Fibroblast of lung (primary cell): ENCODE results near the gene PSMD11. TPM values are rescaled to one million over a fixed set of nuclear protein-coding genes. Genes with fewer than 3 reads are reported as not detected.

ENCODE experiments used
- DNase-seq, 2 donors: peaks; one replicate each; pipeline versions ENCODE4 v3.0.0 to v3.0.0-alpha.2; 2010; ENCODE audit warnings: low read depth in 2 of 2
- H2AFZ ChIP-seq: 2 replicates; pipeline ENCODE4 v1.5.1; 2012; ENCODE audit warnings: low read length, control low read depth, inconsistent platforms
- H3K27ac ChIP-seq: 2 replicates; pipeline ENCODE4 v1.5.1; 2011; ENCODE audit warnings: low read length, control low read depth; ENCODE audit not compliant: insufficient read depth
- H3K27me3 ChIP-seq: 2 replicates; pipeline ENCODE4 v1.5.1; 2011; ENCODE audit warnings: mild to moderate bottlenecking, low read length; ENCODE audit not compliant: control insufficient read depth, insufficient read depth
- H3K36me3 ChIP-seq: 2 replicates; pipeline ENCODE4 v1.5.1; 2011; ENCODE audit warnings: low read length; ENCODE audit not compliant: control insufficient read depth, insufficient read depth
- H3K4me1 ChIP-seq: 2 replicates; pipeline ENCODE4 v1.5.1; 2011; ENCODE audit warnings: low read length; ENCODE audit not compliant: control insufficient read depth, insufficient read depth; ENCODE audit errors: extremely low read depth
- H3K4me2 ChIP-seq: 2 replicates; pipeline ENCODE4 v1.5.1; 2011; ENCODE audit warnings: low read length, control low read depth; ENCODE audit not compliant: insufficient read depth; ENCODE audit errors: extremely low read depth
- H3K4me3 ChIP-seq, 4 experiments: fragments of 200-600 bp in 1 of 4; sonication (generic) in 1 of 4; replicated peaks in 1 of 4; 2 replicates each; pipeline ENCODE4 v1.5.1; 2011 to 2016; ENCODE audit warnings: low read length in 4 of 4, low read depth in 3 of 4, mild to moderate bottlenecking in 3 of 4, control low read depth in 2 of 4, inconsistent platforms in 1 of 4, mixed read lengths in 1 of 4; ENCODE audit not compliant: insufficient read depth in 1 of 4; ENCODE audit errors: control extremely low read depth in 1 of 4
- H3K79me2 ChIP-seq: 2 replicates; pipeline ENCODE4 v1.5.1; 2012; ENCODE audit warnings: mild to moderate bottlenecking, low read length, inconsistent platforms; ENCODE audit not compliant: control insufficient read depth, insufficient read depth
- H3K9ac ChIP-seq: 2 replicates; pipeline ENCODE4 v1.5.1; 2011; ENCODE audit warnings: mild to moderate bottlenecking, low read length, control low read depth; ENCODE audit not compliant: insufficient read depth
- H3K9me3 ChIP-seq: 2 replicates; pipeline ENCODE4 v1.5.1; 2012; ENCODE audit warnings: low read depth, low read length; ENCODE audit not compliant: control insufficient read depth, insufficient read depth
- H4K20me1 ChIP-seq: 2 replicates; pipeline ENCODE4 v1.5.1; 2011; ENCODE audit warnings: low read length; ENCODE audit not compliant: control insufficient read depth, insufficient read depth; ENCODE audit errors: extremely low read depth
- CTCF ChIP-seq, 2 donors: IDR thresholded peaks in 1 of 2; conservative IDR thresholded peaks in 1 of 2; 1 replicate in 1 of 2; 2 replicates in 1 of 2; pipeline ENCODE4 v1.5.1; 2011 to 2012; ENCODE audit warnings: low read length in 2 of 2, control low read depth in 1 of 2, inconsistent platforms in 1 of 2, low read depth in 1 of 2, mild to moderate bottlenecking in 1 of 2
- EZH2 ChIP-seq: IDR thresholded peaks from 2 replicates; pipeline ENCODE4 v1.5.1; 2012; ENCODE audit warnings: low read length, control low read depth, mild to moderate bottlenecking; ENCODE audit errors: missing control alignments
- polyA plus RNA-seq, 2 donors: library from polyadenylated mRNA; depleted of rRNA in 1 of 2; stranded (reverse) in 1 of 2; unstranded in 1 of 2; fragments of >200 nt; gene quantifications; 2 replicates each; pipeline ENCODE4 v1.2.1, GENCODE V29; 2011 to 2012; ENCODE audit warnings: missing spikeins in 1 of 2
- total RNA-seq: library from RNA; depleted of rRNA; stranded (reverse); fragments of >200 nt; gene quantifications from 2 replicates; pipeline ENCODE4 v1.2.1, GENCODE V29; 2014

PSMD11 gene
- total and polyA plus RNA-seq, 2 donors (not counting 1 experiment from before 2014, with no cell fraction given): 74.1 to 77.9 TPM

- DNase-seq: no peak
- no peak overlapping the region for H3K4me3 ChIP-seq
- peaks cover 15% of the 10 kb centered on the region for H3K36me3 ChIP-seq
- H3K27me3 ChIP-seq: no peaks in the 10 kb centered on the region
- H3K4me1 ChIP-seq: peaks cover 8% of the 10 kb centered on the region
- no peak overlapping the region for H3K9ac ChIP-seq
- H3K79me2 ChIP-seq: no peaks in the 10 kb centered on the region
- H3K27ac ChIP-seq: no peak overlapping the region
- no peaks in the 10 kb centered on the region for H4K20me1 ChIP-seq
- no peak for TF ChIP-seq EZH2
- TF ChIP-seq CTCF (conservative IDR thresholded peaks at IDR 0.05 in 1 of 2, IDR thresholded peaks at IDR 0.05 in 1 of 2; ENCODE audit: low read depth in 1 of 2, low read length in 2 of 2): no peak
- no peak overlapping the region for H3K4me2 ChIP-seq
- H3K9me3 ChIP-seq: no peaks in the 10 kb centered on the region
- no peak overlapping the region for H2AFZ ChIP-seq
Measured at GRCh38 chr17:32484628-32485027, 40.3 kb downstream of the PSMD11 start.

- Histone ChIP-seq H3K9ac (peak overlapping the region; percentile 63), H3K9me3 (no peaks in the 10 kb centered on the region), H3K27me3 (no peaks in the 10 kb centered on the region), H3K4me2 (peak overlapping the region; percentile 59), H3K27ac (peak overlapping the region; percentile 48), H4K20me1 (no peaks in the 10 kb centered on the region), H3K36me3 (peaks cover 9% of the 10 kb centered on the region), H3K79me2 (no peaks in the 10 kb centered on the region), H3K4me1 (peaks cover 8% of the 10 kb centered on the region), H2AFZ (no peak overlapping the region), H3K4me3 (peak overlapping the region in 1 of 4 experiments; percentile 50)
- TF ChIP-seq EZH2: no peak
- no peak for TF ChIP-seq CTCF (conservative IDR thresholded peaks at IDR 0.05 in 1 of 2, IDR thresholded peaks at IDR 0.05 in 1 of 2; ENCODE audit: low read depth in 1 of 2, low read length in 2 of 2)
- no peak for DNase-seq
Measured at GRCh38 chr17:32485261-32486110, 41.2 kb downstream of the PSMD11 start.

GRCh38 chr17:32486111-32486700, 41.9 kb downstream of the PSMD11 start:
- Histone ChIP-seq H3K9ac (peak overlapping the region; percentile 63), H3K36me3 (peaks cover 7% of the 10 kb centered on the region), H2AFZ (peak overlapping the region; percentile 71), H4K20me1 (no peaks in the 10 kb centered on the region), H3K27ac (peak overlapping the region; percentile 48), H3K27me3 (no peaks in the 10 kb centered on the region), H3K4me3 (peak overlapping the region in 2 of 4 experiments; percentile 40 to 55), H3K79me2 (no peaks in the 10 kb centered on the region), H3K4me1 (peaks cover 8% of the 10 kb centered on the region), H3K9me3 (no peaks in the 10 kb centered on the region), H3K4me2 (peak overlapping the region; percentile 71)
- TF ChIP-seq CTCF (conservative IDR thresholded peaks at IDR 0.05 in 1 of 2, IDR thresholded peaks at IDR 0.05 in 1 of 2; ENCODE audit: low read depth in 1 of 2, low read length in 2 of 2): no peak
- no peak for TF ChIP-seq EZH2
- peak; percentile 59 to 65 for DNase-seq
